Neural cell (in vitro differentiated cells): ENCODE data around the gene MTTP. TPM values are rescaled to one million over a fixed set of nuclear protein-coding genes. Genes with fewer than 3 reads are reported as not detected.

Source experiments
- H2AFZ ChIP-seq: fragments of 200-600, 300-800 bp; sonication (generic), shearing (Covaris generic); 2 replicates; pipeline ENCODE4 v1.6.0; 2014; ENCODE audit warnings: low read depth, mild to moderate bottlenecking, antibody characterized with exemption, low read length, moderate library complexity
- H3F3A ChIP-seq: fragments of 200-600 bp; shearing (Covaris generic); 2 replicates; pipeline ENCODE4 v1.6.1; 2016; ENCODE audit warnings: mild to moderate bottlenecking, moderate library complexity, mixed read lengths, antibody characterized with exemption, low read length; ENCODE audit not compliant: insufficient read depth, poor library complexity, severe bottlenecking
- H3K27ac ChIP-seq: fragments of 200-600, 300-800 bp; sonication (generic), shearing (Covaris generic); 2 replicates; pipeline ENCODE4 v1.5.1; 2014; ENCODE audit warnings: mild to moderate bottlenecking, low read length, moderate library complexity
- H3K27me3 ChIP-seq: fragments of 300-800, 200-600 bp; sonication (generic), shearing (Covaris generic); 2 replicates; pipeline ENCODE4 v1.6.0; 2014; ENCODE audit warnings: mild to moderate bottlenecking, low read depth, low read length, moderate library complexity; ENCODE audit not compliant: insufficient read depth
- H3K36me3 ChIP-seq: fragments of 300-800, 200-600 bp; sonication (generic), shearing (Covaris generic); 2 replicates; pipeline ENCODE4 v1.5.1; 2014; ENCODE audit warnings: mild to moderate bottlenecking, antibody characterized with exemption, low read length, moderate library complexity; ENCODE audit not compliant: insufficient read depth
- H3K4me2 ChIP-seq: fragments of 300-800, 200-600 bp; sonication (generic), shearing (Covaris generic); 2 replicates; pipeline ENCODE4 v1.6.0; 2014; ENCODE audit warnings: mild to moderate bottlenecking, low read length
- H3K4me3 ChIP-seq: fragments of 300-800, 200-600 bp; sonication (generic), shearing (Covaris generic); 2 replicates; pipeline ENCODE4 v1.5.1; 2014; ENCODE audit warnings: mild to moderate bottlenecking, low read length, moderate library complexity
- H3K79me2 ChIP-seq: fragments of 200-600 bp; shearing (Covaris generic); replicated peaks from 2 replicates; pipeline ENCODE4 v1.6.0; 2014; ENCODE audit warnings: mild to moderate bottlenecking, low read length, moderate library complexity; ENCODE audit not compliant: insufficient read depth
- H3K9ac ChIP-seq: fragments of 300-800, 200-600 bp; sonication (generic), shearing (Covaris generic); 2 replicates; pipeline ENCODE4 v1.6.1; 2016; ENCODE audit warnings: mild to moderate bottlenecking, low read length, mixed read lengths
- H3K9me2 ChIP-seq: fragments of 200-600 bp; shearing (Covaris generic); 2 replicates; pipeline ENCODE4 v1.6.1; 2016; ENCODE audit warnings: mild to moderate bottlenecking, low read length, mixed read lengths; ENCODE audit not compliant: insufficient read depth
- H3K9me3 ChIP-seq: fragments of 200-600, 300-800 bp; sonication (generic), shearing (Covaris generic); 2 replicates; pipeline ENCODE4 v1.6.1; 2016; ENCODE audit warnings: mild to moderate bottlenecking, mixed run types, low read length, moderate library complexity, mixed read lengths
- H4K20me1 ChIP-seq: fragments of 200-600 bp; shearing (Covaris generic); 2 replicates; pipeline ENCODE4 v1.6.1; 2016; ENCODE audit warnings: mild to moderate bottlenecking, mixed run types; ENCODE audit not compliant: insufficient read depth
- CTCF ChIP-seq: fragments of 450-650 bp; IDR thresholded peaks from 2 replicates; pipeline ENCODE4 v1.5.1; 2014; ENCODE audit warnings: antibody characterized with exemption, mild to moderate bottlenecking, moderate library complexity; ENCODE audit not compliant: poor library complexity, severe bottlenecking
- EP300 ChIP-seq: fragments of 450-650 bp; conservative IDR thresholded peaks from 2 replicates; pipeline ENCODE4 v1.6.1; 2014; ENCODE audit warnings: antibody characterized with exemption, mild to moderate bottlenecking, moderate library complexity; ENCODE audit not compliant: poor library complexity, severe bottlenecking
- EZH2 ChIP-seq: fragments of 200-600, 300-800 bp; shearing (Covaris generic), sonication (generic); IDR thresholded peaks from 2 replicates; pipeline ENCODE4 v1.6.1; 2014; ENCODE audit warnings: antibody characterized with exemption, low read length, borderline replicate concordance, mild to moderate bottlenecking; ENCODE audit not compliant: insufficient read depth, poor library complexity, severe bottlenecking
- MXI1 ChIP-seq: fragments of 450-650 bp; conservative IDR thresholded peaks from 2 replicates; pipeline ENCODE4 v1.6.1; 2014; ENCODE audit warnings: antibody characterized with exemption, mild to moderate bottlenecking; ENCODE audit not compliant: poor library complexity, severe bottlenecking
- POLR2AphosphoS5 ChIP-seq: IDR thresholded peaks from 2 replicates; pipeline ENCODE4 v1.6.1; 2012
- RAD21 ChIP-seq: fragments of 450-650 bp; conservative IDR thresholded peaks from 2 replicates; pipeline ENCODE4 v1.6.1; 2014; ENCODE audit warnings: antibody characterized with exemption, mild to moderate bottlenecking, moderate library complexity
- REST ChIP-seq: IDR thresholded peaks from 2 replicates; pipeline ENCODE4 v1.6.1; 2012; ENCODE audit warnings: borderline replicate concordance
- SMC3 ChIP-seq: fragments of 450-650 bp; conservative IDR thresholded peaks from 2 replicates; pipeline ENCODE4 v1.6.1; 2014; ENCODE audit warnings: antibody characterized with exemption, mild to moderate bottlenecking, moderate library complexity; ENCODE audit not compliant: poor library complexity
- TAF1 ChIP-seq: IDR thresholded peaks from 2 replicates; pipeline ENCODE4 v1.6.1; 2012; ENCODE audit warnings: low read depth
- polyA plus RNA-seq: library from polyadenylated mRNA; depleted of rRNA; stranded (reverse); fragments of >200 nt; gene quantifications from 2 replicates; pipeline ENCODE4 v1.2.3, GENCODE V29; 2014

Gene MTTP
- polyA plus RNA-seq, 1 donor from 2014 or later: 1.2 TPM

- Histone ChIP-seq H3K9me3 (no peaks in the 10 kb centered on the region), H3K4me2 (no peak overlapping the region), H3K4me3 (no peak overlapping the region), H3K9me2 (no peaks in the 10 kb centered on the region), H2AFZ (no peak overlapping the region), H3K27ac (no peak overlapping the region), H4K20me1 (no peaks in the 10 kb centered on the region), H3K36me3 (no peaks in the 10 kb centered on the region), H3K79me2 (no peaks in the 10 kb centered on the region), H3K27me3 (no peaks in the 10 kb centered on the region), H3F3A (no peaks in the 10 kb centered on the region), H3K9ac (no peak overlapping the region)
- no peak for TF ChIP-seq EP300
- TF ChIP-seq EZH2: no peak
These were observed 34.2 kb upstream of the MTTP start for GRCh38 chr4:99540277-99540939.

- Histone ChIP-seq H2AFZ (no peak overlapping the region), H3K9me3 (no peaks in the 10 kb centered on the region), H4K20me1 (no peaks in the 10 kb centered on the region), H3F3A (no peaks in the 10 kb centered on the region), H3K4me3 (no peak overlapping the region), H3K4me2 (no peak overlapping the region), H3K27ac (no peak overlapping the region), H3K36me3 (no peaks in the 10 kb centered on the region), H3K27me3 (no peaks in the 10 kb centered on the region), H3K79me2 (no peaks in the 10 kb centered on the region), H3K9me2 (no peaks in the 10 kb centered on the region), H3K9ac (no peak overlapping the region)
- no peak for TF ChIP-seq TAF1
- no peak for TF ChIP-seq RAD21
- TF ChIP-seq CTCF: no peak
- TF ChIP-seq POLR2AphosphoS5: no peak
- no peak for TF ChIP-seq REST
- no peak for TF ChIP-seq EZH2
- TF ChIP-seq EP300: no peak
- no peak for TF ChIP-seq SMC3
- no peak for TF ChIP-seq MXI1
These were observed 21.8 kb upstream of the MTTP start for GRCh38 chr4:99552872-99553271.
